Measurements from ENCODE around the gene TEX19.
"Not testable (repeated sequence)": the region's sequence is repeated elsewhere in the genome, so short reads cannot be mapped to it uniquely, and the experiment has no call there.

Gene TEX19

DNA sequence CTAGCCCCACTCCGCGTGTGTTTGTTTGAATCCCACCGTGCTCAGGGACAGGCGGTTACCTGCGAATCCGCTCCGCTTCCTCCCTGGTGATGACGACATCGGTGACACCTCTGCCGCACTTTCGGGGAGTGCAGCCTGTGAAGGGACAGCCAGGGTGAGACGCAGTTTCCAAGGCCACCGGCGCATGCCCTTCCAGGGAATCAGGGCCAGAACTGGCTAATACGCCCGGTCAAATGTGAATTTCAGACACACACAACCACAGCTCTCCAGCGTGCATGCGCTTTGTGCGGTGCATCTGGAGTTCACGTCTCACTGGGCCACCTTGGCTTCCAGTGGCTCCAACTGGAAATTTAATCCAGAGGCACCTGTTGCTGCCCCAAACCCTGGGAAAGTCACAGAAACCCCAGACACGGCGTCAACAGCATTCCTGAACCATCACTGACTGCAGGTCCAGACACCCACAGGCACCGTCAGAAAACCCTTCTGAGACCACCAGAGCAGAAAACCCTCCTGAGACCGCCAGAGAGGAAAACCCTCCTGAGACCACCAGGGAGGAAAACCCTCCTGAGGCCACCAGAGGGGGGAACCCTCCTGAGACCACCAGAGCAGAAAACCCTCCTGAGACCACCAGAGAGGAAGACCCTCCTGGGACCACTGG, 52.5 kb downstream of the TEX19 start:
- DNase-seq (ENCODE audit: low read depth) = no peak

- DNase-seq (ENCODE audit: low read depth) = not testable (repeated sequence)
Measured at GRCh38 chr17:82412081-82412480, 53.0 kb downstream of the TEX19 start.

GRCh38 chr17:82412535-82413520, 53.8 kb downstream of the TEX19 start:
- no peak for DNase-seq (ENCODE audit: low read depth)

All from activated T-cell treated with anti-CD3 and anti-CD28 coated beads for 48 hours (primary cell).